Choroid plexus epithelial cell (primary cell): ENCODE results near the gene PSMG3.
"Not testable (repeated sequence)": the region's sequence is repeated elsewhere in the genome, so short reads cannot be mapped to it uniquely, and the experiment has no call there.

Experiments
- DNase-seq: peaks from one replicate; pipeline ENCODE4 v3.0.0-alpha.2; 2010; ENCODE audit warnings: low read depth
- H3K4me3 ChIP-seq: 2 replicates; pipeline ENCODE4 v1.5.1; 2011; ENCODE audit warnings: low read depth, mild to moderate bottlenecking, control low read depth, low read length, moderate library complexity
- CTCF ChIP-seq: conservative IDR thresholded peaks from 2 replicates; pipeline ENCODE4 v1.5.1; 2011; ENCODE audit warnings: low read depth, mild to moderate bottlenecking, control low read depth, inconsistent platforms, low read length, moderate library complexity

The PSMG3 gene

GRCh38 chr7:1587738-1588137, 17.9 kb upstream of the PSMG3 start:
- TF ChIP-seq CTCF: no peak
- DNase-seq: no peak

GRCh38 chr7:1586827-1587705, 17.2 kb upstream of the PSMG3 start:
- no peak overlapping the region for H3K4me3 ChIP-seq
- no peak for TF ChIP-seq CTCF
- no peak for DNase-seq

More at GRCh38 chr7:1587738-1588137, 17.9 kb upstream of the PSMG3 start:
- H3K4me3 ChIP-seq: no peak overlapping the region

- DNase-seq: no peak
- no peak for TF ChIP-seq CTCF
- no peak overlapping the region for H3K4me3 ChIP-seq
Measured at GRCh38 chr7:1586126-1586826, 16.4 kb upstream of the PSMG3 start.

GRCh38 chr7:1585142-1585981, 15.5 kb upstream of the PSMG3 start:
- no peak for DNase-seq
- no peak for TF ChIP-seq CTCF
- H3K4me3 ChIP-seq: no peak overlapping the region

- DNase-seq: no peak
- H3K4me3 ChIP-seq: no peak overlapping the region
- no peak for TF ChIP-seq CTCF
Measured at GRCh38 chr7:1584700-1585099, 14.9 kb upstream of the PSMG3 start.

GRCh38 chr7:1583241-1583930, 13.6 kb upstream of the PSMG3 start:
- H3K4me3 ChIP-seq, DNase-seq: not testable (repeated sequence)
